Gastroesophageal sphincter (tissue), 3 donors: Measurements from ENCODE around the gene SAP130.

Experiments used
- EP300 ChIP-seq: sonication (generic); formaldehyde crosslinking; IDR thresholded peaks from one replicate; pipeline ENCODE4 v1.6.1; 2017; ENCODE audit warnings: antibody characterized with exemption, mild to moderate bottlenecking
- POLR2A ChIP-seq, 2 donors: fragments of 450-650 bp; IDR thresholded peaks; one replicate each; pipeline ENCODE4 v1.6.1; 2017; ENCODE audit warnings: antibody characterized with exemption in 2 of 2, mild to moderate bottlenecking in 2 of 2, moderate library complexity in 1 of 2
- POLR2AphosphoS5 ChIP-seq: sonication (generic); formaldehyde crosslinking; IDR thresholded peaks from one replicate; pipeline ENCODE4 v1.6.1; 2017; ENCODE audit warnings: antibody characterized with exemption
- TF ChIP-seq, protein P1 (sequence below), 4 experiments: fragments of 200-600 bp in 2 of 4; fragments of 450-650 bp in 2 of 4; sonication (generic) in 1 of 4; IDR thresholded peaks; one replicate each; pipeline ENCODE4 v1.5.1; 2017 to 2019; ENCODE audit warnings: antibody characterized with exemption in 4 of 4, mild to moderate bottlenecking in 2 of 4, moderate library complexity in 2 of 4

DNA sequence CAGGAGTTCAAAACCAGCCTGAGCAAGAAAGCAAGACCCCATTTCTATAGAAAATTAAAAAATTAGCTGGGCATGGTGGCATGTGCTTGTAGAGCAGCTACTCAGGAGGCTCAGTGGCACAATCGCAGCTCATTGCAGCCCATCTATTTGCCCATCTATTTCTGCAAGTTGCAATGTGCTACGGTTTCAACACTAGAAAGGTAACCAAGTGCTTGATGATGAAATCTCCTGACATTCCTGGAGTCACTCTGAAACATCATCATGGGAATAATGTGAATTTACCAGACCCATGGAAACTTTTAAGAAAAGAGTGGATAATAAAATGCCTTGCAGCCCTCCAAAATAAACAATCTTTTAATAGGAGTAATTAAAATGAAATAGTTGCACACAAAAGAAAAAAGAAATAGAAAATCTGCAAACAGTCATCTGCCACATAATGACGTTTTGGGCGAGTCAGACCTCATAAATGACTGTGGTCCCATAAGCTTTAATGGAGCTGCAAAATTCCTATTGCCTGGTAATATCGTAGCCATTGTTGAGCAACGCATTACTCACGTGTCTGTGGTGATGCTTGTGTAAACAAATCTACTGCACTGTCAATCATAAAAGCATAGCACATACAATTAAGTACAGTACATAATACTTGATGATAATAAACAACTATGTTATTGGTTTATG lies 95.5 kb downstream of the SAP130 start:
- TF ChIP-seq EP300, result no peak
- TF ChIP-seq POLR2A (IDR thresholded peaks at IDR 0.05), result no peak
- TF ChIP-seq, protein P1, sequence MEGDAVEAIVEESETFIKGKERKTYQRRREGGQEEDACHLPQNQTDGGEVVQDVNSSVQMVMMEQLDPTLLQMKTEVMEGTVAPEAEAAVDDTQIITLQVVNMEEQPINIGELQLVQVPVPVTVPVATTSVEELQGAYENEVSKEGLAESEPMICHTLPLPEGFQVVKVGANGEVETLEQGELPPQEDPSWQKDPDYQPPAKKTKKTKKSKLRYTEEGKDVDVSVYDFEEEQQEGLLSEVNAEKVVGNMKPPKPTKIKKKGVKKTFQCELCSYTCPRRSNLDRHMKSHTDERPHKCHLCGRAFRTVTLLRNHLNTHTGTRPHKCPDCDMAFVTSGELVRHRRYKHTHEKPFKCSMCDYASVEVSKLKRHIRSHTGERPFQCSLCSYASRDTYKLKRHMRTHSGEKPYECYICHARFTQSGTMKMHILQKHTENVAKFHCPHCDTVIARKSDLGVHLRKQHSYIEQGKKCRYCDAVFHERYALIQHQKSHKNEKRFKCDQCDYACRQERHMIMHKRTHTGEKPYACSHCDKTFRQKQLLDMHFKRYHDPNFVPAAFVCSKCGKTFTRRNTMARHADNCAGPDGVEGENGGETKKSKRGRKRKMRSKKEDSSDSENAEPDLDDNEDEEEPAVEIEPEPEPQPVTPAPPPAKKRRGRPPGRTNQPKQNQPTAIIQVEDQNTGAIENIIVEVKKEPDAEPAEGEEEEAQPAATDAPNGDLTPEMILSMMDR (IDR thresholded peaks at IDR 0.05), result no peak
- TF ChIP-seq POLR2AphosphoS5, result no peak
